Pancreas (tissue), 10 donors: ENCODE results near the gene ASTL. TPM values are rescaled to one million over a fixed set of nuclear protein-coding genes. Genes with fewer than 3 reads are reported as not detected.
A peak's percentile ranks its signal among the peaks of the same experiment; 100 is the strongest.

ENCODE experiments used
- ATAC-seq, 4 donors: fragments of 200-7000 bp; cut with Tn5 transposase; one replicate each; pipeline versions ENCODE4 v1.8.0 to v1.9.1; 2020; ENCODE audit warnings: mild to moderate bottlenecking in 4 of 4, moderate library complexity in 4 of 4
- DNase-seq, 6 donors: peaks; one replicate each; pipeline ENCODE4 v3.0.0-alpha.2; 2020
- FAIRE-seq: peaks from 2 replicates; lab custom pipeline; 2012; peaks lifted over from hg19 to GRCh38; lab: Jason Lieb, UNC
- H3K27ac ChIP-seq, 4 donors: fragments of 200-600 bp; sonication (generic); 1 replicate in 3 of 4; 2 replicates in 1 of 4; pipeline versions ENCODE4 v1.5.0 to v1.8.0; 2020
- H3K27me3 ChIP-seq, 4 donors: fragments of 200-600 bp; one replicate each; pipeline ENCODE4 v1.8.0; 2021
- H3K36me3 ChIP-seq, 3 donors: fragments of 200-600 bp; sonication (generic) in 1 of 3; one replicate each; pipeline versions ENCODE4 v1.5.0 to v1.8.0; 2020 to 2021
- H3K4me1 ChIP-seq, 3 donors: fragments of 200-600 bp; one replicate each; pipeline ENCODE4 v1.8.0; 2021
- H3K4me3 ChIP-seq, 4 donors: fragments of 200-600 bp; sonication (generic) in 2 of 4; one replicate each; pipeline versions ENCODE4 v1.5.0 to v1.8.0; 2020 to 2021
- H3K9me3 ChIP-seq, 4 donors: fragments of 200-600 bp; one replicate each; pipeline ENCODE4 v1.8.0; 2021
- WGBS, 2 donors: extraction: QIAGEN DNeasy Blood & Tissue Kit; methylation state at CpG; one replicate each; pipeline ENCODE4 v1.1.7; 2013; 5-methylcytosine and 5-hydroxymethylcytosine counted together
- intact Hi-C, 3 donors: fragments of 100-400 bp; cut with DNase I; formaldehyde crosslinking; loops; one replicate each; pipeline versions ENCODE4 v1.11.1 to v1.14.2; 2022
- polyA plus RNA-seq, 2 donors: library from polyadenylated mRNA; stranded (reverse); fragments of 200-250 nt; gene quantifications; one replicate each; pipeline ENCODE4 v1.2.3, GENCODE V29; 2013
- total RNA-seq, 6 donors: library from RNA; stranded (reverse); fragmentation: NEBNext Ultra II Directional in 4 of 6; extraction: Animal tissue kit (Norgen Biotek cat#: 25700) in 4 of 6; gene quantifications; one replicate each; pipeline versions ENCODE4 v1.2.1 to v1.2.4, GENCODE V29; 2021 to 2023
- TF ChIP-seq, protein P1 (sequence below), 4 donors: fragments of 200-600 bp; sonication (generic) in 3 of 4; IDR thresholded peaks; one replicate each; pipeline versions ENCODE4 v1.5.0 to v1.8.0; 2021; ENCODE audit warnings: antibody characterized with exemption in 4 of 4
- donor health status: healthy with polysubstance abuse.
- donor health status: DM: no; HTN: no; CAD: no; lungs with moderate emphysema.
- donor health status: DM: no; HTN: no; CAD: no.
- donor health status: control.
- donor health status: control.
- donor health status: Bipolar disorder and iron deficiency.
- donor health status: DM: yes; HTN: yes; CAD: no.
- donor health status: DM: no; HTN: no; CAD: no.
- donor health status: DM: no; HTN: no; CAD: no.
- donor health status: DM: yes; HTN: yes; CAD: no.

ASTL gene
- total and polyA plus RNA-seq, 8 donors: 0.14 TPM; not detected in 7

- ATAC-seq: peak in 2 of 4 donors; percentile 7 to 24
- H3K27me3 ChIP-seq: no peaks in the 10 kb centered on the region
- DNase-seq: peak in 1 of 6 donors; percentile 30
These were observed 19.6 kb upstream of the ASTL start for GRCh38 chr2:96157649-96158553.

GRCh38 chr2:96156926-96157648, 18.8 kb upstream of the ASTL start:
- TF ChIP-seq, protein P1, sequence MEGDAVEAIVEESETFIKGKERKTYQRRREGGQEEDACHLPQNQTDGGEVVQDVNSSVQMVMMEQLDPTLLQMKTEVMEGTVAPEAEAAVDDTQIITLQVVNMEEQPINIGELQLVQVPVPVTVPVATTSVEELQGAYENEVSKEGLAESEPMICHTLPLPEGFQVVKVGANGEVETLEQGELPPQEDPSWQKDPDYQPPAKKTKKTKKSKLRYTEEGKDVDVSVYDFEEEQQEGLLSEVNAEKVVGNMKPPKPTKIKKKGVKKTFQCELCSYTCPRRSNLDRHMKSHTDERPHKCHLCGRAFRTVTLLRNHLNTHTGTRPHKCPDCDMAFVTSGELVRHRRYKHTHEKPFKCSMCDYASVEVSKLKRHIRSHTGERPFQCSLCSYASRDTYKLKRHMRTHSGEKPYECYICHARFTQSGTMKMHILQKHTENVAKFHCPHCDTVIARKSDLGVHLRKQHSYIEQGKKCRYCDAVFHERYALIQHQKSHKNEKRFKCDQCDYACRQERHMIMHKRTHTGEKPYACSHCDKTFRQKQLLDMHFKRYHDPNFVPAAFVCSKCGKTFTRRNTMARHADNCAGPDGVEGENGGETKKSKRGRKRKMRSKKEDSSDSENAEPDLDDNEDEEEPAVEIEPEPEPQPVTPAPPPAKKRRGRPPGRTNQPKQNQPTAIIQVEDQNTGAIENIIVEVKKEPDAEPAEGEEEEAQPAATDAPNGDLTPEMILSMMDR (IDR thresholded peaks at IDR 0.05): no peak
- Histone ChIP-seq H3K27me3 (no peaks in the 10 kb centered on the region), H3K27ac (no peak overlapping the region), H3K36me3 (no peaks in the 10 kb centered on the region), H3K4me1 (no peaks in the 10 kb centered on the region), H3K9me3 (no peaks in the 10 kb centered on the region), H3K4me3 (no peak overlapping the region)
- intact Hi-C loops: no loop called here
- peak in 1 of 6 donors; percentile 41 for DNase-seq
- 88 to 96% methylated on average over 5 of the region's 5 CpGs for WGBS, 2 donors
- no peak for FAIRE-seq
- ATAC-seq: no peak

More at GRCh38 chr2:96157649-96158553, 19.6 kb upstream of the ASTL start:
- FAIRE-seq: no peak
- H3K4me3 ChIP-seq: no peak overlapping the region
- no peak overlapping the region for H3K27ac ChIP-seq
- WGBS, 2 donors: 78 to 79% methylated on average over 19 of the region's 19 CpGs
- no peaks in the 10 kb centered on the region for H3K4me1 ChIP-seq
- intact Hi-C loops: no loop called here
- no peaks in the 10 kb centered on the region for H3K36me3 ChIP-seq
- TF ChIP-seq, protein P1 (IDR thresholded peaks at IDR 0.05): no peak
- H3K9me3 ChIP-seq: no peaks in the 10 kb centered on the region

DNA sequence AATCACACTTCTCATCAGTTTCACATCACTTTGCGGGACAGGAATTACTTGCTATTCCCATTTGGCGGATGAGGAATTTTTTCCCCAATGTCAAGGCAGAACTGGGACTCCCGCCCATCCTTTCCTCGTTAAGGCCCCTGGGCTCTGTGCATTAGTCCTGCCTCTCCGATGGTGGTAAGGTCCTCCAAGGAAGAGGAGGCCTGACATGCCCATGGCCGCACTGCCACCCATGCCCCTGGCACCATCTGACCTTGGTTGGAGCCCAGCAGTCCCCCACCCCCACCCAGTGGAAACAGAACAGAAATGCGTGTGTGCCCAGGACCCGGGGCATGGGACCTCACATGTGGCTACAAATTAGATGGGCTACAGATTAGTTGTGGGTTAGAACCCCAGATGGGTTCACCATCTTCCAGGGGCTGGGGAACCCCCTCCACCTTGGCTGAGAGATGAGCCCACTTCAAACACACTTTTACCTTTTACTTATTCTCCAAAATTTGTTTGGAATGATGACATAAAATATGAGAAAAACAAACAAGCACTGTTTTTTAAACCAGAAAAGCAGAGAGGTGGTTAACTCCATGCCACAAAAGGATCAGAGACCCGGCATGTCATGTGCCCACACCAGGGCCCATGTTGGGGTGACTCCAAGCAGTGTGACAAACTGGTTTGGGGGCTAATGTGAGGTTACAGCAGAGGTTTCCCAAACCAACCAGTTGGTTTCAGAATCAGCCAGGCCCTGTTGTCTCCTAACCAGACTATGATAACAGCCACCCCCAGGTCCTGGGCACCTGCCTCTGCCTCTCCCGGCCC, 17.9 kb upstream of the ASTL start:
- Histone ChIP-seq H3K27ac (no peak overlapping the region), H3K9me3 (no peaks in the 10 kb centered on the region), H3K4me1 (no peaks in the 10 kb centered on the region), H3K4me3 (no peak overlapping the region), H3K36me3 (no peaks in the 10 kb centered on the region), H3K27me3 (no peaks in the 10 kb centered on the region)
- intact Hi-C loops: no loop called here
- FAIRE-seq (no peak), DNase-seq (peak in 1 of 6 donors; percentile 24), ATAC-seq (no peak)
- TF ChIP-seq, protein P1 (IDR thresholded peaks at IDR 0.05): no peak
- 78 to 86% methylated on average over 10 of the region's 10 CpGs for WGBS, 2 donors

- DNase-seq (peak in 1 of 6 donors; percentile 50), ATAC-seq (no peak)
- WGBS, 2 donors: 80 to 88% methylated on average over 16 of the region's 16 CpGs
These were observed 16.4 kb upstream of the ASTL start for GRCh38 chr2:96154506-96155380.

More at GRCh38 chr2:96154506-96155380, 16.4 kb upstream of the ASTL start:
- Histone ChIP-seq H3K36me3 (no peaks in the 10 kb centered on the region), H3K4me3 (no peak overlapping the region), H3K27me3 (no peaks in the 10 kb centered on the region), H3K27ac (no peak overlapping the region), H3K4me1 (no peaks in the 10 kb centered on the region), H3K9me3 (no peaks in the 10 kb centered on the region)
- TF ChIP-seq, protein P1 (IDR thresholded peaks at IDR 0.05): no peak
- intact Hi-C loops: no loop called here
- no peak for FAIRE-seq
